HepG2 (cell line): ENCODE results near the gene NOM1.
"Not testable (repeated sequence)": the region's sequence is repeated elsewhere in the genome, so short reads cannot be mapped to it uniquely, and the experiment has no call there.

Experiments used
- CBFB ChIP-seq: sonication (generic); formaldehyde crosslinking; IDR thresholded peaks from 2 replicates; pipeline ENCODE4 v1.4.0; 2020; ENCODE audit warnings: missing genetic modification reagents
- IRF2 ChIP-seq: IDR thresholded peaks from 2 replicates; pipeline ENCODE4 v1.6.1; 2018; ENCODE audit warnings: missing genetic modification reagents, missing compliant biosample characterization
- PHF21A ChIP-seq: sonication (generic); formaldehyde crosslinking; IDR thresholded peaks from 2 replicates; pipeline ENCODE4 v1.5.0; 2020; ENCODE audit warnings: mild to moderate bottlenecking, missing genetic modification reagents
- TF ChIP-seq, protein P1 (sequence below), 2 experiments: sonication (generic) in 1 of 2; formaldehyde crosslinking in 1 of 2; IDR thresholded peaks; 2 replicates each; pipeline versions ENCODE4 v1.6.1 to v1.9.0; 2014 to 2022; ENCODE audit warnings: antibody characterized with exemption in 1 of 2, borderline replicate concordance in 1 of 2, inconsistent platforms in 1 of 2, low read depth in 1 of 2, missing genetic modification reagents in 1 of 2

DNA sequence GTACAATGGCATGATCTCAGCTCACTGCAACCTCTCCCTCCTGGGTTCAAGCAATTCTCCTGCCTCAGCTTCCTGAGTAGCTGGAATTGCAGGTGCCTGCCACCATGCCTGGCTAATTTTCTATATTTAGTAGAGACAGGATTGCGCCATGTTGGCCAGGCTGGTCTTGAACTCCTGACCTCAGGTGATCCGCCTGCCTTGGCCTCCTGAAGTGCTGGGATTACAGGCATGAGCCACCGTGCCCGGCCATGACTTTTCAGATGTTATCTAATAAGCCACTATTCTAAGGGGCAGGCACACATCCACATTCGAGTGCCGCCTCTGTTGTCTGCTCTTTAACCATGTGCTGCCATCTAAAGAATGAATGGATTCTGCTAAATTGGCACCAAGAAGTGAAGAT lies 27.2 kb upstream of the NOM1 start:
- TF ChIP-seq PHF21A, IRF2, CBFB (CRISPR knock-in tag): not testable (repeated sequence)
- TF ChIP-seq, protein P1, sequence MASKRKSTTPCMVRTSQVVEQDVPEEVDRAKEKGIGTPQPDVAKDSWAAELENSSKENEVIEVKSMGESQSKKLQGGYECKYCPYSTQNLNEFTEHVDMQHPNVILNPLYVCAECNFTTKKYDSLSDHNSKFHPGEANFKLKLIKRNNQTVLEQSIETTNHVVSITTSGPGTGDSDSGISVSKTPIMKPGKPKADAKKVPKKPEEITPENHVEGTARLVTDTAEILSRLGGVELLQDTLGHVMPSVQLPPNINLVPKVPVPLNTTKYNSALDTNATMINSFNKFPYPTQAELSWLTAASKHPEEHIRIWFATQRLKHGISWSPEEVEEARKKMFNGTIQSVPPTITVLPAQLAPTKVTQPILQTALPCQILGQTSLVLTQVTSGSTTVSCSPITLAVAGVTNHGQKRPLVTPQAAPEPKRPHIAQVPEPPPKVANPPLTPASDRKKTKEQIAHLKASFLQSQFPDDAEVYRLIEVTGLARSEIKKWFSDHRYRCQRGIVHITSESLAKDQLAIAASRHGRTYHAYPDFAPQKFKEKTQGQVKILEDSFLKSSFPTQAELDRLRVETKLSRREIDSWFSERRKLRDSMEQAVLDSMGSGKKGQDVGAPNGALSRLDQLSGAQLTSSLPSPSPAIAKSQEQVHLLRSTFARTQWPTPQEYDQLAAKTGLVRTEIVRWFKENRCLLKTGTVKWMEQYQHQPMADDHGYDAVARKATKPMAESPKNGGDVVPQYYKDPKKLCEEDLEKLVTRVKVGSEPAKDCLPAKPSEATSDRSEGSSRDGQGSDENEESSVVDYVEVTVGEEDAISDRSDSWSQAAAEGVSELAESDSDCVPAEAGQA (IDR thresholded peaks at IDR 0.05; ENCODE audit: low read depth): not testable (repeated sequence)
- TF ChIP-seq, protein P1 (CRISPR knock-in tag; IDR thresholded peaks at IDR 0.05; ENCODE audit: borderline replicate concordance): not testable (repeated sequence)
